ENCODE results near the gene TXNDC15.
"Not testable (repeated sequence)": the region's sequence is repeated elsewhere in the genome, so short reads cannot be mapped to it uniquely, and the experiment has no call there.

- not testable (repeated sequence) for TF ChIP-seq CTCF (optimal IDR thresholded peaks at IDR 0.05 in 1 of 3, IDR thresholded peaks at IDR 0.05 in 1 of 3, conservative IDR thresholded peaks at IDR 0.05 in 1 of 3; ENCODE audit: extremely low read depth in 1 of 3, insufficient read depth in 2 of 3, low read length in 3 of 3); EZH2 (IDR thresholded peaks at IDR 0.05; ENCODE audit: low read length)
These were observed 6.8 kb downstream of the TXNDC15 start for GRCh38 chr5:134880937-134881336.
